IMR-90 (cell line): ENCODE measurements around the gene RAPH1. TPM values are rescaled to one million over a fixed set of nuclear protein-coding genes. Genes with fewer than 3 reads are reported as not detected.

Source experiments
- ATAC-seq: fragments of 200-7000 bp; cut with Tn5 transposase; 2 replicates; pipeline ENCODE4 v1.9.1; 2020; ENCODE audit warnings: low read depth, mild to moderate bottlenecking, moderate library complexity
- BruUV-seq: library from RNA; stranded (reverse); fragments of 400-500 nt; replicated peaks from 2 replicates; lab custom pipeline; 2021; lab: Mats Ljungman, UMichigan
- CTCF ChIA-PET: fragments of 300-600 bp; formaldehyde crosslinking; extraction: SDS; loops from one replicate; lab custom pipeline; 2021; ENCODE audit warnings: antibody characterized with exemption; lab: Yijun Ruan, JAX
- POLR2A ChIA-PET: fragments of 300-600 bp; sonication (Branson Sonifier 250); formaldehyde crosslinking; loops from one replicate; lab custom pipeline; 2022; ENCODE audit warnings: antibody characterized with exemption; ENCODE audit not compliant: unreplicated experiment; lab: Charles Lee
- DNase-seq: peaks from one replicate; pipeline ENCODE4 v3.0.0; 2013
- H2AFZ ChIP-seq: replicated peaks from 2 replicates; pipeline ENCODE3; 2013; ENCODE audit warnings: low read length, mild to moderate bottlenecking; ENCODE audit not compliant: poor library complexity
- H2AK5ac ChIP-seq: 2 replicates; pipeline ENCODE4 v1.6.1; 2013; ENCODE audit warnings: low read depth, low read length, inconsistent platforms
- H2AK9ac ChIP-seq: replicated peaks from 2 replicates; pipeline ENCODE3; 2013; ENCODE audit warnings: mild to moderate bottlenecking, low read depth, low read length, moderate library complexity; ENCODE audit not compliant: poor library complexity
- H2BK120ac ChIP-seq: 2 replicates; pipeline ENCODE4 v1.6.1; 2013; ENCODE audit warnings: low read depth, low read length, inconsistent platforms
- H2BK15ac ChIP-seq: 3 replicates; pipeline ENCODE4 v1.6.1; 2013; ENCODE audit warnings: low read depth, low read length, inconsistent platforms
- H2BK20ac ChIP-seq: 2 replicates; pipeline ENCODE4 v1.6.1; 2013; ENCODE audit warnings: low read depth, mild to moderate bottlenecking, inconsistent platforms, low read length, moderate library complexity
- H2BK5ac ChIP-seq: 2 replicates; pipeline ENCODE4 v1.6.1; 2013; ENCODE audit warnings: mild to moderate bottlenecking, low read depth, low read length, inconsistent platforms; ENCODE audit not compliant: poor library complexity, severe bottlenecking
- H3K14ac ChIP-seq: replicated peaks from 2 replicates; pipeline ENCODE4 v1.6.1; 2013; ENCODE audit warnings: low read depth, low read length, inconsistent platforms
- H3K18ac ChIP-seq: 2 replicates; pipeline ENCODE4 v1.6.1; 2013; ENCODE audit warnings: low read depth, low read length, control low read depth
- H3K23ac ChIP-seq: 2 replicates; pipeline ENCODE4 v1.6.1; 2013; ENCODE audit warnings: low read depth, low read length, inconsistent platforms
- H3K27ac ChIP-seq: 2 replicates; pipeline ENCODE4 v1.5.1; 2013; ENCODE audit warnings: mild to moderate bottlenecking, control low read depth, low read length; ENCODE audit not compliant: insufficient read depth
- H3K27me3 ChIP-seq: 2 replicates; pipeline ENCODE4 v1.6.1; 2013; ENCODE audit warnings: low read length; ENCODE audit not compliant: control insufficient read depth, insufficient read depth
- H3K36me3 ChIP-seq: 2 replicates; pipeline ENCODE4 v1.6.1; 2013; ENCODE audit warnings: low read length, mixed read lengths; ENCODE audit not compliant: control insufficient read depth, insufficient read depth
- H3K4ac ChIP-seq: 2 replicates; pipeline ENCODE4 v1.6.1; 2013; ENCODE audit warnings: low read depth, low read length, inconsistent platforms
- H3K4me1 ChIP-seq: 2 replicates; pipeline ENCODE4 v1.6.1; 2013; ENCODE audit warnings: low read length, mixed read lengths; ENCODE audit not compliant: control insufficient read depth, insufficient read depth
- H3K4me2 ChIP-seq: 2 replicates; pipeline ENCODE4 v1.6.1; 2013; ENCODE audit warnings: low read depth, mild to moderate bottlenecking, control low read depth, low read length, moderate library complexity
- H3K4me3 ChIP-seq: 2 replicates; pipeline ENCODE4 v1.5.1; 2013; ENCODE audit warnings: low read depth, mild to moderate bottlenecking, control low read depth, low read length, moderate library complexity; ENCODE audit not compliant: insufficient read depth
- H3K56ac ChIP-seq: 2 replicates; pipeline ENCODE4 v1.6.1; 2013; ENCODE audit warnings: low read length, inconsistent platforms; ENCODE audit not compliant: insufficient read depth; ENCODE audit errors: extremely low read depth
- H3K79me1 ChIP-seq, 2 experiments: 2 replicates each; pipeline ENCODE4 v1.6.1; 2013; ENCODE audit warnings: low read length in 2 of 2, inconsistent platforms in 1 of 2, low read depth in 1 of 2
- H3K9ac ChIP-seq: 2 replicates; pipeline ENCODE4 v1.6.1; 2013; ENCODE audit warnings: low read depth, low read length, control low read depth
- H3K9me1 ChIP-seq: 2 replicates; pipeline ENCODE4 v1.6.1; 2013; ENCODE audit warnings: low read length, inconsistent platforms; ENCODE audit not compliant: insufficient read depth
- H3K9me3 ChIP-seq: 2 replicates; pipeline ENCODE4 v1.6.1; 2013; ENCODE audit warnings: low read length; ENCODE audit not compliant: control insufficient read depth, insufficient read depth
- H4K20me1 ChIP-seq: 2 replicates; pipeline ENCODE4 v1.6.1; 2013; ENCODE audit warnings: low read length, inconsistent platforms; ENCODE audit not compliant: insufficient read depth
- H4K5ac ChIP-seq: 2 replicates; pipeline ENCODE4 v1.6.1; 2013; ENCODE audit warnings: mild to moderate bottlenecking, low read depth, low read length, control low read depth
- H4K8ac ChIP-seq, 2 experiments: 2 replicates each; pipeline ENCODE4 v1.6.1; 2013; ENCODE audit warnings: low read depth in 2 of 2, low read length in 2 of 2, control low read depth in 1 of 2, inconsistent platforms in 1 of 2
- H4K91ac ChIP-seq: 2 replicates; pipeline ENCODE4 v1.6.1; 2013; ENCODE audit warnings: low read depth, low read length, inconsistent platforms; ENCODE audit not compliant: insufficient read depth
- BHLHE40 ChIP-seq: fragments of 150-350 bp; IDR thresholded peaks from 2 replicates; pipeline ENCODE4 v1.6.1; 2016; ENCODE audit warnings: mild to moderate bottlenecking, low read depth, low read length
- CEBPB ChIP-seq: IDR thresholded peaks from 2 replicates; pipeline ENCODE4 v1.6.1; 2012; ENCODE audit warnings: low read depth, low read length, improper control_type of control experiment
- CHD1 ChIP-seq: IDR thresholded peaks from 2 replicates; pipeline ENCODE4 v1.6.1; 2012; ENCODE audit warnings: low read depth, low read length, improper control_type of control experiment
- CTCF ChIP-seq: conservative IDR thresholded peaks from 2 replicates; pipeline ENCODE4 v1.5.1; 2012; ENCODE audit warnings: mild to moderate bottlenecking, low read depth, low read length, improper control_type of control experiment
- ELK1 ChIP-seq: fragments of 150-350 bp; IDR thresholded peaks from 2 replicates; pipeline ENCODE4 v1.6.1; 2016; ENCODE audit warnings: low read depth, mild to moderate bottlenecking, low read length, moderate library complexity, borderline replicate concordance
- MAFK ChIP-seq: IDR thresholded peaks from 2 replicates; pipeline ENCODE4 v1.6.1; 2012; ENCODE audit warnings: low read depth, low read length, improper control_type of control experiment
- MAZ ChIP-seq: IDR thresholded peaks from 2 replicates; pipeline ENCODE4 v1.6.1; 2012; ENCODE audit warnings: low read depth, mild to moderate bottlenecking, low read length, improper control_type of control experiment, moderate library complexity, borderline replicate concordance
- MXI1 ChIP-seq: IDR thresholded peaks from 2 replicates; pipeline ENCODE4 v1.6.1; 2012; ENCODE audit warnings: low read depth, mild to moderate bottlenecking, low read length, moderate library complexity, borderline replicate concordance
- NFE2L2 ChIP-seq: fragments of 150-350 bp; IDR thresholded peaks from 2 replicates; pipeline ENCODE4 v1.6.1; 2016; ENCODE audit warnings: low read depth, mild to moderate bottlenecking, low read length
- POLR2A ChIP-seq: IDR thresholded peaks from 2 replicates; pipeline ENCODE4 v1.6.1; 2012; ENCODE audit warnings: mild to moderate bottlenecking, low read depth, low read length
- RAD21 ChIP-seq: IDR thresholded peaks from 2 replicates; pipeline ENCODE4 v1.6.1; 2012; ENCODE audit warnings: low read length, improper control_type of control experiment
- RCOR1 ChIP-seq: IDR thresholded peaks from 2 replicates; pipeline ENCODE4 v1.6.1; 2012; ENCODE audit warnings: mild to moderate bottlenecking, low read length, improper control_type of control experiment; ENCODE audit not compliant: insufficient replicate concordance
- RFX5 ChIP-seq: IDR thresholded peaks from 2 replicates; pipeline ENCODE4 v1.8.0; 2012; ENCODE audit warnings: low read depth, mild to moderate bottlenecking, low read length, moderate library complexity
- SMC3 ChIP-seq: fragments of 150-350 bp; IDR thresholded peaks from 2 replicates; pipeline ENCODE4 v1.6.1; 2016; ENCODE audit warnings: low read depth, mild to moderate bottlenecking, antibody characterized with exemption, low read length, moderate library complexity
- USF2 ChIP-seq: fragments of 150-350 bp; IDR thresholded peaks from 2 replicates; pipeline ENCODE4 v1.6.1; 2017; ENCODE audit warnings: mild to moderate bottlenecking, antibody characterized with exemption, low read length, low read depth
- WGBS, 2 experiments: methylation state at CpG; one replicate each; pipeline versions ENCODE4 v1.1.5 to v1.1.7; 2013; ENCODE audit warnings: missing lambda C conversion rate in 2 of 2; ENCODE audit not compliant: insufficient read length in 1 of 2; ENCODE audit errors: extremely low coverage in 2 of 2; 5-methylcytosine and 5-hydroxymethylcytosine counted together
- dilution Hi-C: fragments of 300-500 bp; cut with HindIII; formaldehyde crosslinking; loops from one replicate; pipeline ENCODE4 v1.14.3; 2018; ENCODE audit warnings: low sequenced_read_pairs; ENCODE audit not compliant: unreplicated experiment
- in situ Hi-C: fragments of 300-500 bp; cut with MboI; formaldehyde crosslinking; loops from 3 replicates; pipeline ENCODE4 v1.14.3; 2019; ENCODE audit warnings: low sequenced_read_pairs, inconsistent platforms, mixed read lengths
- intact Hi-C: fragments of 100-400 bp; cut with micrococcal nuclease; formaldehyde crosslinking; loops from 2 replicates; pipeline ENCODE4 v1.10.0; 2022
- polyA plus RNA-seq, 3 experiments: library from polyadenylated mRNA; depleted of rRNA; stranded (reverse); fragments of >200 nt; gene quantifications; 2 replicates each; pipeline ENCODE4 v1.2.3, GENCODE V29; 2012; ENCODE audit warnings: low replicate concordance in 1 of 3
- total RNA-seq: library from RNA; depleted of rRNA; stranded (reverse); fragments of >200 nt; gene quantifications from 2 replicates; pipeline ENCODE4 v1.2.3, GENCODE V29; 2012

RAPH1 gene
- total and polyA plus RNA-seq, 2 of the 4 experiments (the other 2 are of a cell fraction), result 7.5 to 15.1 TPM

GRCh38 chr2:203438528-203438927, 96.6 kb downstream of the RAPH1 start:
- H3K4ac ChIP-seq, result no peak overlapping the region
- WGBS, 2 experiments, result 60% methylated on average over 1 of the region's 2 CpGs; no CpG with 5 or more reads in 1 of the 2 experiments
- no peak overlapping the region for H3K56ac ChIP-seq
- H2BK15ac ChIP-seq, result no peak overlapping the region
- no peak overlapping the region for H3K23ac ChIP-seq
- in situ Hi-C loops (no loop called here), intact Hi-C loops (no loop called here), dilution Hi-C loops (no loop called here)
- H4K8ac ChIP-seq, result no peak overlapping the region
- no peak overlapping the region for H3K4me2 ChIP-seq
- H3K4me1 ChIP-seq, result no peaks in the 10 kb centered on the region
- no peak overlapping the region for H4K91ac ChIP-seq
- ATAC-seq, result no peak
- no peak overlapping the region for H3K27ac ChIP-seq
- no peak overlapping the region for H2AK5ac ChIP-seq
- no peaks in the 10 kb centered on the region for H3K27me3 ChIP-seq
- DNase-seq, result no peak
- H2BK20ac ChIP-seq, result no peak overlapping the region
- H3K9me3 ChIP-seq, result no peaks in the 10 kb centered on the region
- TF ChIP-seq POLR2A (no peak), MXI1 (no peak), SMC3 (no peak), NFE2L2 (no peak), USF2 (no peak), CTCF (no peak), ELK1 (no peak), CEBPB (no peak), RAD21 (no peak), BHLHE40 (no peak), RCOR1 (no peak), CHD1 (no peak), MAFK (no peak), RFX5 (no peak), MAZ (no peak)
- POLR2A ChIA-PET, result no interaction called here
- no peak overlapping the region for H3K18ac ChIP-seq
- no TSS peak for BruUV-seq
- no peak overlapping the region for H2AFZ ChIP-seq
- H2BK5ac ChIP-seq, result no peak overlapping the region
- H3K9ac ChIP-seq, result no peak overlapping the region
- H3K36me3 ChIP-seq, result peaks cover 27% of the 10 kb centered on the region
- H2AK9ac ChIP-seq, result no peak overlapping the region
- no peak overlapping the region for H3K4me3 ChIP-seq
- no peaks in the 10 kb centered on the region; the same call in 1 of the 2 replicates for H4K20me1 ChIP-seq
- H3K79me1 ChIP-seq, result peaks cover 15 to 35% of the 10 kb centered on the region in 2 experiments
- H4K5ac ChIP-seq, result no peak overlapping the region
- peaks cover 12% of the 10 kb centered on the region for H3K9me1 ChIP-seq
- CTCF ChIA-PET, result no interaction called here
- H3K14ac ChIP-seq, result no peak overlapping the region
- no peak overlapping the region for H2BK120ac ChIP-seq
